Measurements from ENCODE around the gene ARMC12.

The ARMC12 gene

GRCh38 chr6:35735452-35735851 is 1.4 kb upstream of the ARMC12 start:
- TF ChIP-seq CTCF (IDR thresholded peaks at IDR 0.05; ENCODE audit: low read depth, low read length): no peak
- no peak overlapping the region for H3K4me3 ChIP-seq (replicated peaks in 1 of 2; ENCODE audit: low read depth in 2 of 2, low read length in 2 of 2)
- DNase-seq (ENCODE audit: low read depth in 2 of 2): no peak

GRCh38 chr6:35736253-35736894 is 458 bp upstream of the ARMC12 start:
- DNase-seq (ENCODE audit: low read depth in 2 of 2): peak; percentile 74 to 75
- H3K4me3 ChIP-seq (replicated peaks in 1 of 2; ENCODE audit: low read depth in 2 of 2, low read length in 2 of 2): no peak overlapping the region
- peak; percentile 94 for TF ChIP-seq CTCF (IDR thresholded peaks at IDR 0.05; ENCODE audit: low read depth, low read length)

- TF ChIP-seq CTCF (IDR thresholded peaks at IDR 0.05; ENCODE audit: low read depth, low read length): peak; percentile 86
- DNase-seq (ENCODE audit: low read depth in 2 of 2): peak; percentile 91 to 94
Measured at GRCh38 chr6:35737413-35738211, 780 bp downstream of the ARMC12 start.

GRCh38 chr6:35739645-35740524 is 3.1 kb downstream of the ARMC12 start:
- no peak for TF ChIP-seq CTCF (IDR thresholded peaks at IDR 0.05; ENCODE audit: low read depth, low read length)
- no peak overlapping the region for H3K4me3 ChIP-seq (replicated peaks in 1 of 2; ENCODE audit: low read depth in 2 of 2, low read length in 2 of 2)
- DNase-seq (ENCODE audit: low read depth in 2 of 2): no peak

More at GRCh38 chr6:35737413-35738211, 780 bp downstream of the ARMC12 start:
- H3K4me3 ChIP-seq (replicated peaks in 1 of 2; ENCODE audit: low read depth in 2 of 2, low read length in 2 of 2): no peak overlapping the region

- TF ChIP-seq CTCF (IDR thresholded peaks at IDR 0.05; ENCODE audit: low read depth, low read length): no peak
- no peak for DNase-seq (ENCODE audit: low read depth in 2 of 2)
- H3K4me3 ChIP-seq (replicated peaks in 1 of 2; ENCODE audit: low read depth in 2 of 2, low read length in 2 of 2): no peak overlapping the region
Measured at GRCh38 chr6:35742842-35743241, 6.0 kb downstream of the ARMC12 start.

GRCh38 chr6:35745509-35745908 is 8.7 kb downstream of the ARMC12 start:
- no peak overlapping the region for H3K4me3 ChIP-seq (replicated peaks in 1 of 2; ENCODE audit: low read depth in 2 of 2, low read length in 2 of 2)
- no peak for DNase-seq (ENCODE audit: low read depth in 2 of 2)
- no peak for TF ChIP-seq CTCF (IDR thresholded peaks at IDR 0.05; ENCODE audit: low read depth, low read length)
